H9 (cell line): ENCODE results near the gene TMEM175. TPM values are rescaled to one million over a fixed set of nuclear protein-coding genes. Genes with fewer than 3 reads are reported as not detected.

Source experiments
- DNase-seq: peaks from one replicate; pipeline ENCODE4 v3.0.0-alpha.2; 2017
- H2AFZ ChIP-seq: one replicate; pipeline ENCODE4 v1.6.1; 2013; ENCODE audit warnings: mild to moderate bottlenecking, low read length, control low read depth, moderate library complexity
- H2AK5ac ChIP-seq: 2 replicates; pipeline ENCODE4 v1.6.1; 2013; ENCODE audit warnings: low read length, control low read depth, mixed read lengths; ENCODE audit not compliant: insufficient read length
- H2BK120ac ChIP-seq: one replicate; pipeline ENCODE4 v1.6.1; 2013; ENCODE audit warnings: low read depth, mild to moderate bottlenecking, low read length, control low read depth, inconsistent platforms; ENCODE audit not compliant: poor library complexity, severe bottlenecking
- H2BK12ac ChIP-seq: 2 replicates; pipeline ENCODE4 v1.6.1; 2013; ENCODE audit warnings: low read length, control low read depth, mixed read lengths, low read depth; ENCODE audit not compliant: insufficient read length
- H2BK15ac ChIP-seq: 2 replicates; pipeline ENCODE4 v1.6.1; 2013; ENCODE audit warnings: low read depth, low read length, control low read depth
- H2BK20ac ChIP-seq: one replicate; pipeline ENCODE4 v1.6.1; 2013; ENCODE audit warnings: low read depth, mild to moderate bottlenecking, low read length, control low read depth, inconsistent platforms; ENCODE audit not compliant: poor library complexity, severe bottlenecking
- H2BK5ac ChIP-seq: 2 replicates; pipeline ENCODE4 v1.6.1; 2013; ENCODE audit warnings: low read length, control low read depth, mixed read lengths; ENCODE audit not compliant: insufficient read length
- H3K14ac ChIP-seq: 2 replicates; pipeline ENCODE4 v1.6.1; 2013; ENCODE audit warnings: low read length, control low read depth; ENCODE audit not compliant: insufficient read depth
- H3K18ac ChIP-seq: 2 replicates; pipeline ENCODE4 v1.6.1; 2013; ENCODE audit warnings: low read depth, mild to moderate bottlenecking, mixed read lengths, low read length, control low read depth; ENCODE audit not compliant: insufficient read length
- H3K23ac ChIP-seq: 2 replicates; pipeline ENCODE4 v1.6.1; 2013; ENCODE audit warnings: low read length, control low read depth, mixed read lengths, low read depth; ENCODE audit not compliant: insufficient read length
- H3K23me2 ChIP-seq: 2 replicates; pipeline ENCODE4 v1.6.1; 2013; ENCODE audit warnings: low read depth, mild to moderate bottlenecking, mixed read lengths, low read length, control low read depth; ENCODE audit not compliant: insufficient read length, poor library complexity, severe bottlenecking
- H3K27ac ChIP-seq: 2 replicates; pipeline ENCODE4 v1.5.1; 2013; ENCODE audit warnings: low read length, control low read depth, mixed read lengths, low read depth; ENCODE audit not compliant: insufficient read length
- H3K27me3 ChIP-seq: 2 replicates; pipeline ENCODE4 v1.6.1; 2013; ENCODE audit warnings: low read length, control low read depth, inconsistent platforms; ENCODE audit not compliant: insufficient read depth
- H3K4ac ChIP-seq: 2 replicates; pipeline ENCODE4 v1.6.1; 2013; ENCODE audit warnings: low read depth, mild to moderate bottlenecking, control low read depth, inconsistent platforms, low read length, moderate library complexity
- H3K4me1 ChIP-seq: 2 replicates; pipeline ENCODE4 v1.6.1; 2013; ENCODE audit warnings: low read length, control low read depth, inconsistent platforms; ENCODE audit not compliant: insufficient read depth
- H3K4me2 ChIP-seq: 2 replicates; pipeline ENCODE4 v1.6.1; 2013; ENCODE audit warnings: low read length, control low read depth, mixed read lengths; ENCODE audit not compliant: insufficient read length, insufficient read depth
- H3K56ac ChIP-seq: 2 replicates; pipeline ENCODE4 v1.6.1; 2013; ENCODE audit warnings: low read depth, mild to moderate bottlenecking, mixed read lengths, low read length, control low read depth; ENCODE audit not compliant: insufficient read length
- H3K79me1 ChIP-seq: 2 replicates; pipeline ENCODE4 v1.6.1; 2013; ENCODE audit warnings: low read depth, mild to moderate bottlenecking, moderate library complexity, low read length, control low read depth, inconsistent platforms; ENCODE audit not compliant: insufficient read depth, poor library complexity, severe bottlenecking
- H3K79me2 ChIP-seq: 2 replicates; pipeline ENCODE4 v1.6.1; 2013; ENCODE audit warnings: low read length, control low read depth, inconsistent platforms; ENCODE audit not compliant: insufficient read depth
- H3K9ac ChIP-seq: 2 replicates; pipeline ENCODE4 v1.6.1; 2013; ENCODE audit warnings: low read length, control low read depth, mixed read lengths; ENCODE audit not compliant: insufficient read length; ENCODE audit errors: extremely low read depth
- H3K9me3 ChIP-seq: one replicate; pipeline ENCODE4 v1.6.1; 2013; ENCODE audit warnings: low read depth, low read length, inconsistent platforms; ENCODE audit not compliant: control insufficient read depth
- H3T11ph ChIP-seq: one replicate; pipeline ENCODE4 v1.6.1; 2013; ENCODE audit warnings: mild to moderate bottlenecking, low read length, control low read depth, inconsistent platforms
- H4K20me1 ChIP-seq: one replicate; pipeline ENCODE4 v1.6.1; 2013; ENCODE audit not compliant: control insufficient read depth, insufficient read length, insufficient read depth
- H4K5ac ChIP-seq: 2 replicates; pipeline ENCODE4 v1.6.1; 2013; ENCODE audit warnings: low read depth, mild to moderate bottlenecking, mixed read lengths, low read length, control low read depth; ENCODE audit not compliant: insufficient read length
- H4K8ac ChIP-seq: replicated peaks from 2 replicates; pipeline ENCODE4 v1.6.1; 2013; ENCODE audit warnings: low read length, control low read depth, mixed read lengths, low read depth; ENCODE audit not compliant: insufficient read length
- H4K91ac ChIP-seq: 2 replicates; pipeline ENCODE4 v1.6.1; 2013; ENCODE audit warnings: low read depth, mild to moderate bottlenecking, moderate library complexity, mixed read lengths, low read length, control low read depth; ENCODE audit not compliant: insufficient read length
- H3K27ac Mint-ChIP-seq, 3 experiments: 2 replicates in 2 of 3; 3 replicates in 1 of 3; pipeline ENCODE4 v1.8.0; 2020 to 2021; ENCODE audit warnings: mixed read lengths in 3 of 3, mild to moderate bottlenecking in 1 of 3, moderate library complexity in 1 of 3
- H3K27me3 Mint-ChIP-seq: 2 replicates; pipeline ENCODE4 v1.8.0; 2021; ENCODE audit warnings: low read depth, mild to moderate bottlenecking, moderate library complexity, mixed read lengths
- H3K36me3 Mint-ChIP-seq, 3 experiments: 2 replicates in 2 of 3; 3 replicates in 1 of 3; pipeline ENCODE4 v1.8.0; 2020 to 2021; ENCODE audit warnings: low read depth in 3 of 3, mixed read lengths in 3 of 3; ENCODE audit not compliant: insufficient read depth in 1 of 3
- H3K4me1 Mint-ChIP-seq, 2 experiments: 2 replicates each; pipeline ENCODE4 v1.8.0; 2020; ENCODE audit warnings: mixed read lengths in 2 of 2
- H3K4me3 Mint-ChIP-seq, 2 experiments: 2 replicates in 1 of 2; 3 replicates in 1 of 2; pipeline ENCODE4 v1.8.0; 2020 to 2021; ENCODE audit warnings: mild to moderate bottlenecking in 2 of 2, mixed read lengths in 2 of 2, moderate library complexity in 1 of 2
- H3K9me3 Mint-ChIP-seq, 2 experiments: 2 replicates in 1 of 2; 3 replicates in 1 of 2; pipeline ENCODE4 v1.8.0; 2020; ENCODE audit warnings: mild to moderate bottlenecking in 2 of 2, mixed read lengths in 2 of 2, moderate library complexity in 1 of 2
- WGBS: extraction: QIAGEN DNeasy Blood & Tissue Kit; methylation state at CpG from one replicate; pipeline ENCODE4 v1.1.7; 2013; ENCODE audit warnings: missing lambda C conversion rate, low lambda C conversion rate, mixed read lengths; ENCODE audit not compliant: insufficient read length; ENCODE audit errors: extremely low coverage; 5-methylcytosine and 5-hydroxymethylcytosine counted together
- total RNA-seq: library from RNA; stranded (reverse); gene quantifications from 2 replicates; pipeline ENCODE4 v1.2.1, GENCODE V29; 2021
- TF ChIP-seq, protein P1 (sequence below): fragments of 200-600 bp; sonication (generic); conservative IDR thresholded peaks from 3 replicates; pipeline ENCODE4 v1.8.0; 2021; ENCODE audit warnings: antibody characterized with exemption, mild to moderate bottlenecking

The TMEM175 gene
- total RNA-seq, 1 experiment from 2014 or later: 6.4 TPM

DNA sequence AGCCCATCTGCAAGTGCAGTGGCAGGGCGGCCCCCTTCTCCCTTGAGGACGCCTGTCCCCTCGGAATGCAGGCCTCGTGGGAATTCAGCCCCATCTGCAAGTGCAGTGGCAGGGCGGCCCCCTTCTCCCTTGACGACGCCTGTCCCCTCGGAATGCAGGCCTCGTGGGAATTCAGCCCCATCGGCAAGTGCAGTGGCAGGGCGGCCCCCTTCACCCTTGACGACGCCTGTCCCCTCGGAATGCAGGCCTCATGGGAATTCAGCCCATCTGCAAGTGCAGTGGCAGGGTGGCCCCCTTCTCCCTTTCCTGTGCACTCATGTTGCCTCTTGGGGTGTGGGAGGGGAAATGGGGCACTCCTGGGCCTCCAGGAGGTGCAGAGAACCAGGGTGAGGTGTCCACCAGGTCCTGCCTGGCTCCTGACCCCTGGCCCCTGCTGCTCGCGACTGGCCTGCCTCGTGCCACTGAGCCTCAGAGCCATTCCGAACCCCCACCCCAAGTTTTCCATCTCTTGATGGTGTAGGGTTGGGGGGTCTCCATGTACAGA, 67.7 kb downstream of the TMEM175 start:
- Histone ChIP-seq H2AK5ac (no peak overlapping the region), H4K20me1 (no peaks in the 10 kb centered on the region), H3K27me3 (peaks cover 41% of the 10 kb centered on the region; the same call in 1 of the 2 replicates), H3K4me1 (no peaks in the 10 kb centered on the region), H4K91ac (no peak overlapping the region), H4K8ac (no peak overlapping the region), H2BK20ac (no peak overlapping the region), H3K27ac (no peak overlapping the region), H3K18ac (no peak overlapping the region), H3K9ac (no peak overlapping the region), H3K4ac (no peak overlapping the region), H3K4me2 (no peak overlapping the region), H3K79me2 (no peaks in the 10 kb centered on the region), H3T11ph (no peak overlapping the region), H3K14ac (no peak overlapping the region), H2BK5ac (no peak overlapping the region), H2BK120ac (no peak overlapping the region), H2BK15ac (no peak overlapping the region), H2BK12ac (no peak overlapping the region), H3K9me3 (no peaks in the 10 kb centered on the region), H3K23me2 (peaks cover 11% of the 10 kb centered on the region), H3K56ac (no peak overlapping the region), H3K23ac (no peak overlapping the region), H2AFZ (no peak overlapping the region), H4K5ac (no peak overlapping the region), H3K79me1 (no peaks in the 10 kb centered on the region)
- no peak overlapping the region for H3K4me3 Mint-ChIP-seq
- peaks cover 0 to 2% of the 10 kb centered on the region in 2 experiments; a peak in 1 of 5 replicates for H3K9me3 Mint-ChIP-seq
- DNase-seq: no peak
- TF ChIP-seq, protein P1, sequence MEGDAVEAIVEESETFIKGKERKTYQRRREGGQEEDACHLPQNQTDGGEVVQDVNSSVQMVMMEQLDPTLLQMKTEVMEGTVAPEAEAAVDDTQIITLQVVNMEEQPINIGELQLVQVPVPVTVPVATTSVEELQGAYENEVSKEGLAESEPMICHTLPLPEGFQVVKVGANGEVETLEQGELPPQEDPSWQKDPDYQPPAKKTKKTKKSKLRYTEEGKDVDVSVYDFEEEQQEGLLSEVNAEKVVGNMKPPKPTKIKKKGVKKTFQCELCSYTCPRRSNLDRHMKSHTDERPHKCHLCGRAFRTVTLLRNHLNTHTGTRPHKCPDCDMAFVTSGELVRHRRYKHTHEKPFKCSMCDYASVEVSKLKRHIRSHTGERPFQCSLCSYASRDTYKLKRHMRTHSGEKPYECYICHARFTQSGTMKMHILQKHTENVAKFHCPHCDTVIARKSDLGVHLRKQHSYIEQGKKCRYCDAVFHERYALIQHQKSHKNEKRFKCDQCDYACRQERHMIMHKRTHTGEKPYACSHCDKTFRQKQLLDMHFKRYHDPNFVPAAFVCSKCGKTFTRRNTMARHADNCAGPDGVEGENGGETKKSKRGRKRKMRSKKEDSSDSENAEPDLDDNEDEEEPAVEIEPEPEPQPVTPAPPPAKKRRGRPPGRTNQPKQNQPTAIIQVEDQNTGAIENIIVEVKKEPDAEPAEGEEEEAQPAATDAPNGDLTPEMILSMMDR: no peak
- no CpG with 5 or more reads among the region's 18 CpGs for WGBS
- H3K27me3 Mint-ChIP-seq: peaks cover 85% of the 10 kb centered on the region
- H3K36me3 Mint-ChIP-seq: no peaks in the 10 kb centered on the region
- no peak overlapping the region for H3K27ac Mint-ChIP-seq
- H3K4me1 Mint-ChIP-seq: peaks cover 2 to 4% of the 10 kb centered on the region in 2 experiments; a peak in 2 of 4 replicates
